Thyroid gland (tissue), 4 donors: ENCODE measurements around the gene USP17L21. TPM values are rescaled to one million over a fixed set of nuclear protein-coding genes. Genes with fewer than 3 reads are reported as not detected.
"Not testable (repeated sequence)": the region's sequence is repeated elsewhere in the genome, so short reads cannot be mapped to it uniquely, and the experiment has no call there.

Experiments
- DNase-seq, 2 donors: peaks; one replicate each; pipeline ENCODE4 v3.0.0-alpha.2; 2019
- H3K27ac ChIP-seq, 3 donors: fragments of 200-600 bp; sonication (generic); 1 replicate in 2 of 3; 2 replicates in 1 of 3; pipeline ENCODE4 v1.5.1; 2016 to 2019; ENCODE audit warnings: mild to moderate bottlenecking in 1 of 3, moderate library complexity in 1 of 3
- H3K27me3 ChIP-seq: fragments of 200-600 bp; sonication (generic); one replicate; pipeline ENCODE4 v1.5.1; 2019
- H3K36me3 ChIP-seq, 2 donors: fragments of 200-600 bp; sonication (generic); one replicate each; pipeline ENCODE4 v1.5.1; 2016 to 2019
- H3K4me1 ChIP-seq, 2 donors: fragments of 200-600 bp; sonication (generic); one replicate each; pipeline ENCODE4 v1.5.1; 2017 to 2019
- H3K4me3 ChIP-seq, 3 donors: fragments of 200-600 bp; sonication (generic); replicated peaks in 1 of 3; 1 replicate in 2 of 3; 2 replicates in 1 of 3; pipeline ENCODE4 v1.5.1; 2016; ENCODE audit warnings: mild to moderate bottlenecking in 1 of 3
- H3K9me3 ChIP-seq: fragments of 200-600 bp; sonication (generic); one replicate; pipeline ENCODE4 v1.5.1; 2017
- WGBS, 2 donors: methylation state at CpG; one replicate each; pipeline ENCODE4 v1.1.5; 2017; 5-methylcytosine and 5-hydroxymethylcytosine counted together
- intact Hi-C: fragments of 100-400 bp; cut with DNase I; formaldehyde crosslinking; loops from one replicate; pipeline ENCODE4 v1.15.1; 2023
- total RNA-seq, 4 donors: library from RNA; depleted of rRNA; stranded (reverse); fragments of >200 nt; gene quantifications; one replicate each; pipeline ENCODE4 v1.2.3, GENCODE V29; 2016

USP17L21 gene, protein sequence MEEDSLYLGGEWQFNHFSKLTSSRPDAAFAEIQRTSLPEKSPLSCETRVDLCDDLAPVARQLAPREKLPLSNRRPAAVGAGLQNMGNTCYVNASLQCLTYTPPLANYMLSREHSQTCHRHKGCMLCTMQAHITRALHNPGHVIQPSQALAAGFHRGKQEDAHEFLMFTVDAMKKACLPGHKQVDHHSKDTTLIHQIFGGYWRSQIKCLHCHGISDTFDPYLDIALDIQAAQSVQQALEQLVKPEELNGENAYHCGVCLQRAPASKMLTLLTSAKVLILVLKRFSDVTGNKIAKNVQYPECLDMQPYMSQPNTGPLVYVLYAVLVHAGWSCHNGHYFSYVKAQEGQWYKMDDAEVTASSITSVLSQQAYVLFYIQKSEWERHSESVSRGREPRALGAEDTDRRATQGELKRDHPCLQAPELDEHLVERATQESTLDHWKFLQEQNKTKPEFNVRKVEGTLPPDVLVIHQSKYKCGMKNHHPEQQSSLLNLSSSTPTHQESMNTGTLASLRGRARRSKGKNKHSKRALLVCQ
- not detected for total RNA-seq

DNA sequence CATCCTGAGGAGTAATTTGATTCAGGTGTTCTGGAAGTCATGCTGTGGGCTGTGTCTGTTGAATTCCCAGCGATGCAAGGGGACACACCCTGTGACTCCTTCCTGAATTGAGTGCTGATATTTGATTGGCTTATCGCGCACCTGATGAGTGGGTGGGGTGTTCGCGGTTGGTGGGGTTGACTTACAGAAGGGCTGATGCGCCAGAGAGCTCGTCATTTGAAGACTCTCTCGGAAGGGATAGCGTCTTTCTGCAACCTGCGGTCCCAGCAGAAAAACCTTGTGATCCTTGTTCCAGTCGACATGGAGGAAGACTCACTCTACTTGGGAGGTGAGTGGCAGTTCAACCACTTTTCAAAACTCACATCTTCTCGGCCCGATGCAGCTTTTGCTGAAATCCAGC is at the start of gene USP17L21:
Gene USP17L21, plus strand, starts transcription at position 301 of the 400 bp plus-strand sequence. Its CDS starts 0 bp downstream, at position 301.
- H3K36me3 ChIP-seq, H3K4me3 ChIP-seq, H3K4me1 ChIP-seq, H3K27me3 ChIP-seq, intact Hi-C loops, H3K27ac ChIP-seq, H3K9me3 ChIP-seq, DNase-seq: not testable (repeated sequence)
- no CpG with 5 or more reads among the region's 13 CpGs for WGBS, 2 donors

DNA sequence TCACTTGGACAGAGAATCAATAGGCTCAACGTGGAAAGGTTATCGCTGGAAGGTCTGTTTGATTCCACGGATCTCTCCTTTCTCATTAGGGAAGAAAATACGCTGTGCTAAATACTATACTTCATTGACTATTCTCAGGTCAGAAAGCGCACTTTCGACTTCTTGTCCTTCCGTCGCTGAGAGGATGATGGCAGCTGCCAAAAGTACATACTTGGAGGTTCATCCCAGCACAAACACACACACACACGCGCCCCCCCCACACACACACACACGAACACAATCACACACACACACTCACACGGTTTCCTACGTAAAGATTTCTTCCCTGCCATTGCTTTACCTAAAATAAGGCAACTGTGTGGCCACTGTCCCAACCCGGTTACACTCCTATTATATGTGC is 48.0 kb upstream of the USP17L21 start:
- H3K9me3 ChIP-seq, H3K36me3 ChIP-seq, H3K27me3 ChIP-seq, H3K27ac ChIP-seq, H3K4me1 ChIP-seq, H3K4me3 ChIP-seq, DNase-seq, intact Hi-C loops: not testable (repeated sequence)
- 76 to 82% methylated on average over 10 to 11 of the region's 14 CpGs for WGBS, 2 donors

DNA sequence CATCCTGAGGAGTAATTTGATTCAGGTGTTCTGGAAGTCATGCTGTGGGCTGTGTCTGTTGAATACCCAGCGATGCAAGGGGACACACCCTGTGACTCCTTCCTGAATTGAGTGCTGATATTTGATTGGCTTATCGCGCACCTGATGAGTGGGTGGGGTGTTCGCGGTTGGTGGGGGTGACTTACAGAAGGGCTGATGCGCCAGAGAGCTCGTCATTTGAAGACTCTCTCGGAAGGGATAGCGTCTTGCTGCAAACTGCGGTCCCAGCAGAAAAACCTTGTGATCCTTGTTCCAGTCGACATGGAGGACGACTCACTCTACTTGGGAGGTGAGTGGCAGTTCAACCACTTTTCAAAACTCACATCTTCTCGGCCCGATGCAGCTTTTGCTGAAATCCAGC is 47.6 kb upstream of the USP17L21 start, which contains the start of gene USP17L11:
Gene USP17L11, plus strand, starts transcription at position 301 of the 400 bp plus-strand sequence. Its CDS starts 0 bp downstream, at position 301.
- intact Hi-C loops = not testable (repeated sequence)

DNA sequence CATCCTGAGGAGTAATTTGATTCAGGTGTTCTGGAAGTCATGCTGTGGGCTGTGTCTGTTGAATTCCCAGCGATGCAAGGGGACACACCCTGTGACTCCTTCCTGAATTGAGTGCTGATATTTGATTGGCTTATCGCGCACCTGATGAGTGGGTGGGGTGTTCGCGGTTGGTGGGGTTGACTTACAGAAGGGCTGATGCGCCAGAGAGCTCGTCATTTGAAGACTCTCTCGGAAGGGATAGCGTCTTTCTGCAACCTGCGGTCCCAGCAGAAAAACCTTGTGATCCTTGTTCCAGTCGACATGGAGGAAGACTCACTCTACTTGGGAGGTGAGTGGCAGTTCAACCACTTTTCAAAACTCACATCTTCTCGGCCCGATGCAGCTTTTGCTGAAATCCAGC is 42.8 kb upstream of the USP17L21 start, which contains the start of gene USP17L12:
Gene USP17L12, plus strand, starts transcription at position 301 of the 400 bp plus-strand sequence. Its CDS starts 0 bp downstream, at position 301.
- WGBS, 2 donors = no CpG with 5 or more reads among the region's 13 CpGs
- DNase-seq, H3K27ac ChIP-seq, H3K4me1 ChIP-seq, intact Hi-C loops, H3K36me3 ChIP-seq, H3K9me3 ChIP-seq, H3K27me3 ChIP-seq, H3K4me3 ChIP-seq: not testable (repeated sequence)

More for the DNA sequence above, 47.6 kb upstream of the USP17L21 start, which contains the start of gene USP17L11:
- H3K9me3 ChIP-seq, H3K36me3 ChIP-seq, H3K4me1 ChIP-seq, H3K4me3 ChIP-seq, H3K27me3 ChIP-seq, H3K27ac ChIP-seq, DNase-seq: not testable (repeated sequence)
- no CpG with 5 or more reads among the region's 14 CpGs for WGBS, 2 donors

DNA sequence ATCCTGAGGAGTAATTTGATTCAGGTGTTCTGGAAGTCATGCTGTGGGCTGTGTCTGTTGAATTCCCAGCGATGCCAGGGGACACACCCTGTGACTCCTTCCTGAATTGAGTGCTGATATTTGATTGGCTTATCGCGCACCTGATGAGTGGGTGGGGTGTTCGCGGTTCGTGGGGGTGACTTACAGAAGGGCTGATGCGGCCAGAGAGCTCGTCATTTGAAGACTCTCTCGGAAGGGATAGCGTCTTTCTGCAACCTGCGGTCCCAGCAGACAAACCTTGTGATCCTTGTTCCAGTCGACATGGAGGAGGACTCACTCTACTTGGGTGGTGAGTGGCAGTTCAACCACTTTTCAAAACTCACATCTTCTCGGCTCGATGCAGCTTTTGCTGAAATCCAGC is 38.1 kb upstream of the USP17L21 start, which contains the start of gene USP17L13:
Gene USP17L13, plus strand, starts transcription at position 301 of the 400 bp plus-strand sequence. Its CDS starts 0 bp downstream, at position 301.
- DNase-seq, H3K4me3 ChIP-seq, H3K36me3 ChIP-seq, H3K27ac ChIP-seq, intact Hi-C loops, H3K4me1 ChIP-seq, H3K9me3 ChIP-seq, H3K27me3 ChIP-seq: not testable (repeated sequence)
- no CpG with 5 or more reads among the region's 14 CpGs for WGBS, 2 donors

DNA sequence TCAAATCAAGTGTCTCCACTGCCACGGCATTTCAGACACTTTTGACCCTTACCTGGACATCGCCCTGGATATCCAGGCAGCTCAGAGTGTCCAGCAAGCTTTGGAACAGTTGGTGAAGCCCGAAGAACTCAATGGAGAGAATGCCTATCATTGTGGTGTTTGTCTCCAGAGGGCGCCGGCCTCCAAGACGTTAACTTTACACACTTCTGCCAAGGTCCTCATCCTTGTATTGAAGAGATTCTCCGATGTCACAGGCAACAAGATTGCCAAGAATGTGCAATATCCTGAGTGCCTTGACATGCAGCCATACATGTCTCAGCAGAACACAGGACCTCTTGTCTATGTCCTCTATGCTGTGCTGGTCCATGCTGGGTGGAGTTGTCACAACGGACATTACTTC is 32.4 kb upstream of the USP17L21 start:
- H3K36me3 ChIP-seq, H3K9me3 ChIP-seq, intact Hi-C loops, H3K27ac ChIP-seq, H3K4me3 ChIP-seq, H3K27me3 ChIP-seq, H3K4me1 ChIP-seq: not testable (repeated sequence)
- peak in 1 of 2 donors; percentile 0 for DNase-seq
- WGBS, 2 donors = 82% methylated on average over 5 of the region's 8 CpGs; no CpG with 5 or more reads in 1 of the 2 donors

DNA sequence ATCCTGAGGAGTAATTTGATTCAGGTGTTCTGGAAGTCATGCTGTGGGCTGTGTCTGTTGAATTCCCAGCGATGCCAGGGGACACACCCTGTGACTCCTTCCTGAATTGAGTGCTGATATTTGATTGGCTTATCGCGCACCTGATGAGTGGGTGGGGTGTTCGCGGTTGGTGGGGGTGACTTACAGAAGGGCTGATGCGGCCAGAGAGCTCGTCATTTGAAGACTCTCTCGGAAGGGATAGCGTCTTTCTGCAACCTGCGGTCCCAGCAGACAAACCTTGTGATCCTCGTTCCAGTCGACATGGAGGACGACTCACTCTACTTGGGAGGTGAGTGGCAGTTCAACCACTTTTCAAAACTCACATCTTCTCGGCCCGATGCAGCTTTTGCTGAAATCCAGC is 28.6 kb upstream of the USP17L21 start, which contains the start of gene USP17L15:
Gene USP17L15, plus strand, starts transcription at position 301 of the 400 bp plus-strand sequence. Its CDS starts 0 bp downstream, at position 301.
- H3K4me1 ChIP-seq, H3K36me3 ChIP-seq, H3K4me3 ChIP-seq, H3K9me3 ChIP-seq, H3K27me3 ChIP-seq, H3K27ac ChIP-seq, intact Hi-C loops, DNase-seq: not testable (repeated sequence)
- no CpG with 5 or more reads among the region's 15 CpGs for WGBS, 2 donors

DNA sequence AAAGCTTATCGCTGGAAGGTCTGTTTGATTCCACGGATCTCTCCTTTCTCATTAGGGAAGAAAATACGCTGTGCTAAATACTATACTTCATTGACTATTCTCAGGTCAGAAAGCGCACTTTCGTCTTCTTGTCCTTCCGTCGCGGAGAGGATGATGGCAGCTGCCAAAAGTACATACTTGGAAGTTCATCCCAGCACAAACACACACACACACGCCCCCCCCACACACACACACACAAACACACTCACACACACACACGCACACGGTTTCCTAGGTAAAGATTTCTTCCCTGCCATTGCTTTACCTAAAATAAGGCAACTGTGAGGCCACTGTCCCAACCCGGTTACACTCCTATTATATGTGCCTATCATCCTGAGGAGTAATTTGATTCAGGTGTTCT is 24.2 kb upstream of the USP17L21 start:
- H3K27me3 ChIP-seq, intact Hi-C loops, H3K9me3 ChIP-seq, H3K4me1 ChIP-seq, H3K27ac ChIP-seq, H3K36me3 ChIP-seq, H3K4me3 ChIP-seq: not testable (repeated sequence)
- WGBS, 2 donors = no CpG with 5 or more reads among the region's 12 CpGs
- peak; percentile 2 for DNase-seq

DNA sequence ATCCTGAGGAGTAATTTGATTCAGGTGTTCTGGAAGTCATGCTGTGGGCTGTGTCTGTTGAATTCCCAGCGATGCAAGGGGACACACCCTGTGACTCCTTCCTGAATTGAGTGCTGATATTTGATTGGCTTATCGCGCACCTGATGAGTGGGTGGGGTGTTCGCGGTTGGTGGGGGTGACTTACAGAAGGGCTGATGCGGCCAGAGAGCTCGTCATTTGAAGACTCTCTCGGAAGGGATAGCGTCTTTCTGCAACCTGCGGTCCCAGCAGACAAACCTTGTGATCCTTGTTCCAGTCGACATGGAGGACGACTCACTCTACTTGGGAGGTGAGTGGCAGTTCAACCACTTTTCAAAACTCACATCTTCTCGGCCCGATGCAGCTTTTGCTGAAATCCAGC is 19.1 kb upstream of the USP17L21 start, which contains the start of gene USP17L17:
Gene USP17L17, plus strand, starts transcription at position 301 of the 400 bp plus-strand sequence. Its CDS starts 0 bp downstream, at position 301.
- WGBS, 2 donors = 86 to 90% methylated on average over 7 to 12 of the region's 14 CpGs
- DNase-seq, H3K4me1 ChIP-seq, H3K9me3 ChIP-seq, H3K4me3 ChIP-seq, H3K27ac ChIP-seq, H3K27me3 ChIP-seq, intact Hi-C loops, H3K36me3 ChIP-seq: not testable (repeated sequence)

DNA sequence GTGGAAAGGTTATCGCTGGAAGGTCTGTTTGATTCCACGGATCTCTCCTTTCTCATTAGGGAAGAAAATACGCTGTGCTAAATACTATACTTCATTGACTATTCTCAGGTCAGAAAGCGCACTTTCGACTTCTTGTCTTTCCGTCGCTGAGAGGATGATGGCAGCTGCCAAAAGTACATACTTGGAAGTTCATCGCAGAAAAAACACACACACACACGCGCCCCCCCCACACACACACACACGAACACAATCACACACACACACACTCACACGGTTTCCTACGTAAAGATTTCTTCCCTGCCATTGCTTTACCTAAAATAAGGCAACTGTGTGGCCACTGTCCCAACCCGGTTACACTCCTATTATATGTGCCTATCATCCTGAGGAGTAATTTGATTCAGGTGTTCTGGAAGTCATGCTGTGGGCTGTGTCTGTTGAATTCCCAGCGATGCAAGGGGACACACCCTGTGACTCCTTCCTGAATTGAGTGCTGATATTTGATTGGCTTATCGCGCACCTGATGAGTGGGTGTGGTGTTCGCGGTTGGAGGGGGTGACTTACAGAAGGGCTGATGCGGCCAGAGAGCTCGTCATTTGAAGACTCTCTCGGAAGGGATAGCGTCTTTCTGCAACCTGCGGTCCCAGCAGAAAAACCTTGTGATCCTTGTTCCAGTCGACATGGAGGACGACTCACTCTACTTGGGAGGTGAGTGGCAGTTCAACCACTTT is 14.6 kb upstream of the USP17L21 start, which contains the start of gene USP17L18:
Gene USP17L18, plus strand, starts transcription at position 678 of the 728 bp plus-strand sequence. Its CDS starts 0 bp downstream, at position 678.
- peak; percentile 1 to 3 for DNase-seq
- H3K36me3 ChIP-seq, intact Hi-C loops, H3K27me3 ChIP-seq, H3K9me3 ChIP-seq, H3K4me1 ChIP-seq, H3K27ac ChIP-seq, H3K4me3 ChIP-seq: not testable (repeated sequence)
- WGBS, 2 donors = 91 to 92% methylated on average over 12 to 15 of the region's 26 CpGs

DNA sequence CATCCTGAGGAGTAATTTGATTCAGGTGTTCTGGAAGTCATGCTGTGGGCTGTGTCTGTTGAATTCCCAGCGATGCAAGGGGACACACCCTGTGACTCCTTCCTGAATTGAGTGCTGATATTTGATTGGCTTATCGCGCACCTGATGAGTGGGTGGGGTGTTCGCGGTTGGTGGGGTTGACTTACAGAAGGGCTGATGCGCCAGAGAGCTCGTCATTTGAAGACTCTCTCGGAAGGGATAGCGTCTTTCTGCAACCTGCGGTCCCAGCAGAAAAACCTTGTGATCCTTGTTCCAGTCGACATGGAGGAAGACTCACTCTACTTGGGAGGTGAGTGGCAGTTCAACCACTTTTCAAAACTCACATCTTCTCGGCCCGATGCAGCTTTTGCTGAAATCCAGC is 9.6 kb upstream of the USP17L21 start, which contains the start of gene USP17L19:
Gene USP17L19, plus strand, starts transcription at position 301 of the 400 bp plus-strand sequence. Its CDS starts 0 bp downstream, at position 301.
- H3K36me3 ChIP-seq, DNase-seq, intact Hi-C loops, H3K4me3 ChIP-seq, H3K4me1 ChIP-seq, H3K27ac ChIP-seq, H3K27me3 ChIP-seq, H3K9me3 ChIP-seq: not testable (repeated sequence)
- WGBS, 2 donors = no CpG with 5 or more reads among the region's 13 CpGs

DNA sequence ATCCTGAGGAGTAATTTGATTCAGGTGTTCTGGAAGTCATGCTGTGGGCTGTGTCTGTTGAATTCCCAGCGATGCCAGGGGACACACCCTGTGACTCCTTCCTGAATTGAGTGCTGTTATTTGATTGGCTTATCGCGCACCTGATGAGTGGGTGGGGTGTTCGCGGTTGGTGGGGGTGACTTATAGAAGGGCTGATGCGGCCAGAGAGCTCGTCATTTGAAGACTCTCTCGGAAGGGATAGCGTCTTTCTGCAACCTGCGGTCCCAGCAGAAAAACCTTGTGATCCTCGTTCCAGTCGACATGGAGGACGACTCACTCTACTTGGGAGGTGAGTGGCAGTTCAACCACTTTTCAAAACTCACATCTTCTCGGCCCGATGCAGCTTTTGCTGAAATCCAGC is 4.8 kb upstream of the USP17L21 start, which contains the start of gene USP17L20:
Gene USP17L20, plus strand, starts transcription at position 301 of the 400 bp plus-strand sequence. Its CDS starts 0 bp downstream, at position 301.
- H3K4me1 ChIP-seq, H3K27ac ChIP-seq, H3K27me3 ChIP-seq, H3K4me3 ChIP-seq, DNase-seq, intact Hi-C loops, H3K9me3 ChIP-seq, H3K36me3 ChIP-seq: not testable (repeated sequence)
- no CpG with 5 or more reads among the region's 15 CpGs for WGBS, 2 donors
